ENCODE results near the gene NCR2.

The NCR2 gene

DNA sequence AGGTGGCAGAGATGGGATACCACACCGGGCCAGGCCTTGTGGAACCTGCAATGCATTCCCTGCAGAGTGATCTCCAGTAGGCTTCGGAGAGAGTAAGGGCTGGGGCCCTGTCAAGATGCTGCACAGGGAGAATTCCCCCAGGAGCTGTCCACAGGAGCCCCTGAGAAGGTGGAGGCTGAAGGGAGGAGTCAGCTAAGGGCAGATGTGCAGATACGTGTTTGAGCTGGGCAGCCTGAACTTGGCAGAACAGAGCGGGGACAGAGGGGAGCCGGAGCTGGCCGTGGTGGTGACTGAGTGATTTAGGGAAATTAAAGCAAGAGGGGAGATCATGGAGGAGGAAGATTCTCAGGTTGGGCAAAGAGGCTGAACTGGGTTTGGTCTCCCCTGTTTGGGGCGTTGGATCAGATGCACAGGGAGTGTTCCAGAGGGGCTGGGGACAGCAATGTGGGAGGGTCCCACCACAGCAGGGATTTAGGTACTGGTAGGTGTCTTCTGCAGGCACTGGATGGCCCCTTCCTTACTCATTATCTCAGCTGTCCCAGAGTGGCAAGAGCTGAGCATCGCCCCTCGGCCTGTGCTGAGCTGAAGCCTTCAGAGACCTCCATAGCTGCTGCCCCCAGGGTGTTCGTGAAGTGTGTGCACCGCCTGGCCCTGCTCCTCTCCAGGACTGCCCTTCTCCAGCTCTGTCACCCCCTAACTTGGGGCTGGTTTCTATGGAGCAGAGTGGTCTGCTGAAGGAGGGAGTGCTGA lies 3.8 kb upstream of the NCR2 start:
- DNase-seq (ENCODE audit: low read depth): no peak

DNA sequence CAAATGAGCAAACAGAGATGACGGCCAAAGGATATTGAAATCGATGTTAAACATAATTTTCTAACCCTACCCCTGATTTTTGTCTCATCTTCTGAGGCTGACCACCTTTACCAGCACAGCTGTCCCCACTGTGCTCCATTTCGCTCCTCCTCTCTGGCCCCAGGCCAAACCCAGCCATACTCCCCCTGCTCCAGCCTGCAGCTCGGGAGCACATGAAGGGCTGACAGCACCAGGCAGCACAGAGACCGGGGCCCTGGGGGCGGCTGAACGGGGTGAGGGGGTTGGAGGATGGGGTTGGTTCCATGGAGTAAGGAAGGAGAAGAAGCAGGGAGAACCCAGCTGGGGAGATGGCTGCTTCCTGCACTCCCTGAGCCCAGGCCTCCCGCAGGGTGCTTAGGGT lies 3.2 kb upstream of the NCR2 start:
- DNase-seq (ENCODE audit: low read depth): no peak

DNA sequence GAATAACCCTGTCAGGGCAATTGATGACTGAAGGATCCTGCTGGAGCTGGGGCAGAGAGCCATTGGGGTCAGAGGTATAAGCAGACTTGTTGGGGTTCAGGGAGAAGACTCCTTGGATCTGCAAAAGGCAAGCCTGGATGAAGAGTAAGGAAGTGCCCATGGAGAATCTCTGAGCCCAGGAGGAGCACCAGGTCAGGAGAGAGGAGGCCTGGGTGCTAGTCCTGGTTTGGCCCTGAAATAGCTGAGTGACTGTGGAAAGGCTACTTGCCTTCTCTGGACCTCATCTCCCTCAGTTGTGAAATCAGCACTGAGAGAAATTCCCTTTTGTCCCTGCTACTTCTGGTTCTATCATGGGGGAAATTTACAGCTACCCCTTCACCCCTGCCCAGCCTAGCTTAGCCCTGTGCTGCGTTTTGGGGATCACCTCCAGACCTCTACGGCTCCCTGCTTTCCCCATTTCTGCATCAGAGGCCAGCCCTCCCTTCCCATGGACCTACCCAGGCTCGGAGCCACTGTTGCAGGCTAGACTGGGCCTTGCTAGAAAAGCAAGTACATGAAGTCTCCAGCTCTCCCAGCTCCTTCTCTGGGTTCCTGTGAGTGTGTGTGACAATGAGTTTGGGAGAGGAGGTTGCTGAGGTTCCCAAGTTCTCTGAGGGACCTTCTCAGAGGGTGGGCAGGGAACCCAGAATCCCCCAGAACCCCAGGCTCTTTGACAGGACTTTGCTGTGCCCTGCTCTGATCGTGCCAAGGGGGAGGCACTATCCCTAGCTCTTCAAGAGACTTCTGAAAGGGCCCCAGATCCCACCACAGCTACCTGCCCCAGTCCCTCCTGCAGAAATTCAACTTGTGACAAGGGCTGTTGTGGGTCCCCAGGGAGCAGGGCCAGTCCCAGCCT lies 2.3 kb upstream of the NCR2 start:
- DNase-seq (ENCODE audit: low read depth): no peak

GRCh38 chr6:41334482-41335040 lies 847 bp upstream of the NCR2 start:
- DNase-seq (ENCODE audit: low read depth): no peak

GRCh38 chr6:41335943-41336342 lies 535 bp downstream of the NCR2 start:
- DNase-seq (ENCODE audit: low read depth): no peak

GRCh38 chr6:41336824-41337223 lies 1.4 kb downstream of the NCR2 start:
- DNase-seq (ENCODE audit: low read depth): no peak

DNA sequence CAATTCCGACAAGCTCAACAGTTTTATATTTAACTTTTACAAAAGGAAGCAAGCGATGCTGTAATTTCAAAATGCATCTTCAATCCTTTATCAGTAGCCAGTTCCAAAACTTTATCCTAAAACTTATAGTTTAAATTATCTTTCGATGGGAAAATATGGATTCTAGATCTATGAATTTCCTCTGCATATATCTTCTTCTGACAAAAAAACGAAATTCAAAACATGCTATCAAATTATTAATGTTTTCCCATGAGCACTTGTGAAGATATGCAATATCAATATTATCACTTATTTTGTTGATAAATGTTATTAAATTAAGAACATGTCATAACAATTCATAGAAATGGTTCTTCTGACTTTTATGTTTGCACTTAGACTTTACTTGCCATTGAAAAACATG lies 2.3 kb downstream of the NCR2 start:
- no peak for DNase-seq (ENCODE audit: low read depth)

DNA sequence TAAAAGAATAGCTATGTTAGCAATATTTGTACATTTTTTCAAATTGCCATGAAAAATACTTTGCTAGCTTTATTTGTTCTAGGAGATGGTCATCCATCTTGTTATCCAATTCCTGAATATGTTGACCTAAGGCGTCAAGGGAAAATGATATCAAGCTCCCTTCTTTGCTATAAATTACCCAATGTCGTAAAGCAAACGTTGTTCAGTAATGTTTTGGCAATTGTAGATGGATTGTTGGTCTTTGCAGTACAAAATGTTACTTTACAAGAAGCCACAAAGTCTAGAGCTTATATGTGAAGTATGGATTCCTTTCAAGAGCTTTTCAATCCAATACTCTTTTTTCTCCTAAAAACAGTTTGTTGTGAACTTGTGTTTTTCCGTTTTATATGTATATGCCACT lies 3.3 kb downstream of the NCR2 start:
- no peak for DNase-seq (ENCODE audit: low read depth)

GRCh38 chr6:41341580-41341979 lies 6.2 kb downstream of the NCR2 start:
- DNase-seq (ENCODE audit: low read depth): no peak

DNA sequence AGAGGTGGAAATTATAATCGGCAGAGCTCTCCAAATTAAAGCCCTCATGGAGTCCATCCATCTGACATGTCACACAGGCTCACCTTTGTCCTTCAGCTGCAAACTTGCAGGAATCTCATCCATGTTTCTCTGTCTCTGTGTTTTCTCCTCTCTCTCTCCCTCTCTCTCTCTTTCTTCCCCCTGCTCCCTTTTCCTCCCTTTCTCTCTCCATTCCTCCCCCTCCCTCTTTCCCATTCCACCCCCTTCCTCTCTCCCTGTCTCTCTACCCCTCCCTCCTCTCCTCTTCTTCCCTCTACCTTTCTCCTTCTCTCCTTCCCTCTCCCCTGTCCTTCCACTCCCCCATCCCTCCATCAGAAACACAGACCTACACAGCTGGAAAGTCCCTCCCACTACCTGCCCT lies 6.8 kb downstream of the NCR2 start:
- DNase-seq (ENCODE audit: low read depth): no peak

- no peak for DNase-seq (ENCODE audit: low read depth)
Observed at GRCh38 chr6:41343641-41344187, 8.3 kb downstream of the NCR2 start.

GRCh38 chr6:41344876-41345275 lies 9.5 kb downstream of the NCR2 start:
- DNase-seq (ENCODE audit: low read depth): no peak

DNA sequence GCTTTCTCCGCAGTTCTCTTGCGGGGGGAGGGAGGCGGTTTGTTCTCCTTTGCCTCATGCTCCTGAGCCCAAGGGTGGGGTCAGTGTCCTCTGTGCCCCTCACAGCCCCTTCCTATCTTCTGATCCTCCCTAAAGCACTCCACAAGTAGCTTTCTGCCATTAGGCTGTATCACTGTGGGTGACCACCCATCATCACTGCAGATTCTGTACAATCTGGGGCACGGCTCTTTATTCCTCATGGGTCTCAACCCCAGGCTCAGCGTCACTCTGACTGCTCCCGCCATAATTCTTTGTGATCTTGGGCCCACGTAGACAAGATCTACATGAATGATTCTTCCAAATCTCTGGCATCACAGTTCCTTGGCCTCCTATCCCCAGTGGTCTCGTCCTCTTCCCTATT lies 10.5 kb downstream of the NCR2 start:
- DNase-seq (ENCODE audit: low read depth): no peak

DNA sequence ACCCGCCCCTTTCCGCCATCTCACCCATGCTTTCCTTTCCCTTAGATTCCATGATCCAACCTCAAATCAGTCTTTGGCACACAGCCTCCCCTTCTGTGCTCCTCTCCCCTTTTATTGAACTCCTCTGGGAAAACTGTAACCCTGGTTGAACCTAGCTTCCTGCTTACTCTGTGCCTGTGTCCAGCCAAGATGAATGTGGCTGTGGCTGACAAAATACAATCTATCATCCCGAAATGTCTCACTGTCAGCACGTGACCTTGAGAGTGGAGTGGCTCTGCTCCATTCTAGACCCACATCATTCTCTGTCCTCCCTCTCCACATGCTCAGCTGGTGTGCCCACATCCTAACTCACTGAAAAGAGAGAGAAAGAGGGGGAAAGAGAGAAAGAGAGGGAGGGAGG lies 11.0 kb downstream of the NCR2 start:
- DNase-seq (ENCODE audit: low read depth): no peak

GRCh38 chr6:41347378-41348050 lies 12.1 kb downstream of the NCR2 start:
- no peak for DNase-seq (ENCODE audit: low read depth)

- DNase-seq (ENCODE audit: low read depth): no peak
Observed at GRCh38 chr6:41348934-41349333, 13.5 kb downstream of the NCR2 start.

DNA sequence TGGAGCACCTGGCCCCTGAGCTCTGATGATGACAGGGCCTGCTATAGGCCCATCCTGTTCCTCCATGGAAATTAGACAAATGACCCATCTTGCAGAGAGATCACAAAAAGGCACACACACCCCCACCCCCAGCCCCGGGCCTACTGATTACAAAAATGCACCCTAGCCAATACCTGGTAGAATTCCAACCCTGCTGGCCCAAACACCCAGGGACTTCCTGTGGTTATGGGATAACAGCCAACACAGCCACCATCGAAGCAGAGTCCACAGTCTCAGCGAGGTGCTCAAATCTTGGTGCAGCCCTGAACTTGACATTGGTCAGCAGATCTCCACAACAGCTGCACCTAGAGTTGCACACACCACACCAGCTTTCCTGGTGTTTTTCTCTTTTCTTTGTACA lies 17.0 kb downstream of the NCR2 start:
- DNase-seq (ENCODE audit: low read depth): no peak

DNA sequence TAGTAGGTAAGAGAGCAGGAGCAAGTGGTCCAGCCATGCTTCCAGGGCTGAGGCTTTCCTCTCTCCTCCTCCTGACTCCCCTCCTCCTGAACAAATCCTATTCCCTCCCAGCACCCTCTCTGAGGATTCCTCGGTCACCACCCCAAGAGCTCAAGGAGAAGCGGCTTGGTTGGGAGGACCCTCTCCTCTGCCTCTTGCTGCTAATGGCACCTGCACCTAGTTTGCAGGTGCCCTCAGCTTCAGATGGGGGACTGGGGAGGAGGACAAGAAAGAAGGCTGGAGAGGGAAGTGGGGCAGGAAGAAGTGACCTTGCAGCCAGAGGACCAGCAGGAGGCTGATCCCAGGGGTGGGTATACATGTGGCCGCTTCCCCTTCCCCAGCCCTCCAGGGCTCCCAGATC lies 17.5 kb downstream of the NCR2 start:
- no peak for DNase-seq (ENCODE audit: low read depth)

- no peak for DNase-seq (ENCODE audit: low read depth)
Observed at GRCh38 chr6:41353333-41353732, 17.9 kb downstream of the NCR2 start.

DNA sequence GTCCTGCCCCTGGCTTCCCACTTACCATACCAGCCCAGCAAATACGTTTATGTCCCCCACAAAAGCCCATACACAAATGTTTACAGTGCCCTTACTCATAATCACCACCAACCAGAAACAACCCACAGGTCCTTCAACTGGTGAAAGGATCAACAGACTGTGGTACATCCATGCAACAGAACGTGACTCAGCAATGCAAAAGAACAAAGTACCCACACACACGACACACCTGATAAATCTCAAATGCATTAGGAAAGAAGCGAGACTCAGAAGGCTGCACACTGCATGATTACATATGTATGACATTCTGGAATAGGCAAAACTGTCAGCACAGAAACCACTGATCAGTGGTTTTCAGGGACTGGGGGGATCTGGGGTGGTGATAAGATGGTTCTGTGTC lies 20.5 kb downstream of the NCR2 start:
- DNase-seq (ENCODE audit: low read depth): no peak

DNA sequence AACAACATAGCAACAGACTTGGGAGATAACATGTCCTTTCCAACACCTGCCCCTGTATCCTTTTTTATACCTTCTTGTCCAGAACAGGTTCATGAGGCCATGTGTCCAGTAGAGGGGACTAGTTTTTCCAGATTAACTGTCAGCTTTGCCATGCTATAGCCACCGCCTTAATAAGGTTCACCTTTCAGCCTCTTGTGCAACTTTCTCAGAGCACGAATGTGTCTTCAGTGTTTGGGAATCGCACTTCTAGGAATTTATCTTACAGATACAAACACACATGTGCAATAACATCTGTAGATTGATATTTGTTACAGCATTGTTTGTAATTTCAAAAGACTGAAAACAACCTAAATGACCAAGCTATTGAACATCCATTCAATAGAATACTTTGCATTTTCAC lies 21.4 kb downstream of the NCR2 start:
- DNase-seq (ENCODE audit: low read depth): no peak

- no peak for DNase-seq (ENCODE audit: low read depth)
Observed at GRCh38 chr6:41358503-41358902, 23.1 kb downstream of the NCR2 start.

Measured in activated T-cell treated with anti-CD3 and anti-CD28 coated beads for 48 hours (primary cell).